ENCODE results near the gene LMF2.

- TF ChIP-seq, protein P1, sequence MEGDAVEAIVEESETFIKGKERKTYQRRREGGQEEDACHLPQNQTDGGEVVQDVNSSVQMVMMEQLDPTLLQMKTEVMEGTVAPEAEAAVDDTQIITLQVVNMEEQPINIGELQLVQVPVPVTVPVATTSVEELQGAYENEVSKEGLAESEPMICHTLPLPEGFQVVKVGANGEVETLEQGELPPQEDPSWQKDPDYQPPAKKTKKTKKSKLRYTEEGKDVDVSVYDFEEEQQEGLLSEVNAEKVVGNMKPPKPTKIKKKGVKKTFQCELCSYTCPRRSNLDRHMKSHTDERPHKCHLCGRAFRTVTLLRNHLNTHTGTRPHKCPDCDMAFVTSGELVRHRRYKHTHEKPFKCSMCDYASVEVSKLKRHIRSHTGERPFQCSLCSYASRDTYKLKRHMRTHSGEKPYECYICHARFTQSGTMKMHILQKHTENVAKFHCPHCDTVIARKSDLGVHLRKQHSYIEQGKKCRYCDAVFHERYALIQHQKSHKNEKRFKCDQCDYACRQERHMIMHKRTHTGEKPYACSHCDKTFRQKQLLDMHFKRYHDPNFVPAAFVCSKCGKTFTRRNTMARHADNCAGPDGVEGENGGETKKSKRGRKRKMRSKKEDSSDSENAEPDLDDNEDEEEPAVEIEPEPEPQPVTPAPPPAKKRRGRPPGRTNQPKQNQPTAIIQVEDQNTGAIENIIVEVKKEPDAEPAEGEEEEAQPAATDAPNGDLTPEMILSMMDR (IDR thresholded peaks at IDR 0.05): no peak
- TF ChIP-seq POLR2A (IDR thresholded peaks at IDR 0.05): no peak
- TF ChIP-seq POLR2AphosphoS5 (IDR thresholded peaks at IDR 0.05; ENCODE audit: insufficient read depth in 1 of 2, low read depth in 1 of 2): no peak
These were observed 52.9 kb downstream of the LMF2 start for GRCh38 chr22:50454556-50455075.
